NCI-H187 treated with DMSO at 0.1 percent for 48 hours (cell line): ENCODE data around the gene ELL.

Experiments used
- DNase-seq: peaks from one replicate; lab custom pipeline; 2025; lab: John Stamatoyannopoulos, UW

Gene ELL

GRCh38 chr19:18469069-18469846, 52.6 kb downstream of the ELL start:
- DNase-seq, result no peak

GRCh38 chr19:18468517-18468916, 53.4 kb downstream of the ELL start:
- no peak for DNase-seq

- DNase-seq, result no peak
Measured at GRCh38 chr19:18467978-18468377, 53.9 kb downstream of the ELL start.

GRCh38 chr19:18466354-18466753, 55.5 kb downstream of the ELL start:
- no peak for DNase-seq

GRCh38 chr19:18465964-18466339, 55.9 kb downstream of the ELL start:
- DNase-seq, result no peak

GRCh38 chr19:18465214-18465963, 56.5 kb downstream of the ELL start:
- DNase-seq, result no peak

- no peak for DNase-seq
Measured at GRCh38 chr19:18464646-18465045, 57.2 kb downstream of the ELL start.

- DNase-seq, result no peak
Measured at GRCh38 chr19:18461471-18461870, 60.4 kb downstream of the ELL start.

GRCh38 chr19:18460900-18461299, 61.0 kb downstream of the ELL start:
- no peak for DNase-seq

GRCh38 chr19:18457483-18458331, 64.2 kb downstream of the ELL start:
- DNase-seq, result no peak

- DNase-seq, result no peak
Measured at GRCh38 chr19:18456974-18457373, 64.9 kb downstream of the ELL start.

GRCh38 chr19:18456279-18456678, 65.6 kb downstream of the ELL start:
- DNase-seq, result no peak

- no peak for DNase-seq
Measured at GRCh38 chr19:18453269-18454024, 68.4 kb downstream of the ELL start.

GRCh38 chr19:18452386-18452785, 69.5 kb downstream of the ELL start:
- DNase-seq, result no peak

- no peak for DNase-seq
Measured at GRCh38 chr19:18450931-18451836, 70.7 kb downstream of the ELL start.

GRCh38 chr19:18450021-18450930, 71.6 kb downstream of the ELL start:
- no peak for DNase-seq

GRCh38 chr19:18449552-18449951, 72.3 kb downstream of the ELL start:
- no peak for DNase-seq

GRCh38 chr19:18446811-18447359, 75.0 kb downstream of the ELL start:
- DNase-seq, result no peak

- DNase-seq, result no peak
Measured at GRCh38 chr19:18446145-18446810, 75.6 kb downstream of the ELL start.
